Amniotic epithelial cell (primary cell): ENCODE data around the gene CSAG2.
"Not testable (repeated sequence)": the region's sequence is repeated elsewhere in the genome, so short reads cannot be mapped to it uniquely, and the experiment has no call there.

Experiments used
- DNase-seq: peaks from one replicate; pipeline ENCODE4 v3.0.0-alpha.2; 2010; ENCODE audit warnings: low read depth

The CSAG2 gene, protein sequence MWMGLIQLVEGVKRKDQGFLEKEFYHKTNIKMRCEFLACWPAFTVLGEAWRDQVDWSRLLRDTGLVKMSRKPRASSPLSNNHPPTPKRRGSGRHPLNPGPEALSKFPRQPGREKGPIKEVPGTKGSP

DNA sequence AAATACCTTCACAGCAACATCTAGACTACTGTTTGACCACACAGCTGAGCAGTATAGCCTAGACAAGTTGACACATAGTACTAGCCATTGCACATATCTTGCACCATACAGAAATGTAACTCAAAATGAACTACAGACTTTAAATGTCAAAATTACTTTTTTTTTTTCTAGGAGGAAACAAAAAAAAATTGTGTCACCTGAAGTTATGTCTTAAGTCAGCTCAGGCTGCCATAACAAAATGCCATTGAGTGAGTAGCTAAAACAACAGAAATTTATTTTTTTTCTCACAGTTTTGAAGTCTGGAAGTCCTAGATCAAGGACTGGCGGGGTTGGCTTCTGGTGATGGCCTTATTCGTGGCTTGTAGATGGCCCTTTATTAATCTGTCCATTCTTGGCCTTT lies at the start of gene CSAG2:
Gene CSAG2 (minus strand): TSS at position 101 of the 400 bp plus-strand sequence. CDS start 161 bp downstream, outside the sequence.
- DNase-seq: not testable (repeated sequence)

DNA sequence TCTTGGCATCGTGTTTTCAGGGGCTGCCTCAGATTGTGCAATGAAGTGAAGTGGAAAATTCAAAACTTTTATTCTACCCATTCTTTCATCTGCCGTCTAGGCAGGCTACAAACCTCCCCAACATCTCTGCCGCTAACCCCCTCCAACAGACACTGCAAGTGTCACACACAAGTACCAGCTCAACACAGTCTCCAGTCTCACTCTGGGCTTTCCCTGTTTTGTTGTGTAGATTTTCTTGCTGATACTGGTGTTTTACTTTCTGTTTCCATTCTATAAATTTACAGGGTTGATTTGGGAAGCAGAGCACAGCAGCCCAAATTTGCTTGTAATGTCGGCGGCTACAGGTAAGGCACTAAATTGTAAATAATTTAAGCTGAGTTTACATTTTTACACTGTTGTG lies 45.8 kb upstream of the CSAG2 start:
- DNase-seq: not testable (repeated sequence)

DNA sequence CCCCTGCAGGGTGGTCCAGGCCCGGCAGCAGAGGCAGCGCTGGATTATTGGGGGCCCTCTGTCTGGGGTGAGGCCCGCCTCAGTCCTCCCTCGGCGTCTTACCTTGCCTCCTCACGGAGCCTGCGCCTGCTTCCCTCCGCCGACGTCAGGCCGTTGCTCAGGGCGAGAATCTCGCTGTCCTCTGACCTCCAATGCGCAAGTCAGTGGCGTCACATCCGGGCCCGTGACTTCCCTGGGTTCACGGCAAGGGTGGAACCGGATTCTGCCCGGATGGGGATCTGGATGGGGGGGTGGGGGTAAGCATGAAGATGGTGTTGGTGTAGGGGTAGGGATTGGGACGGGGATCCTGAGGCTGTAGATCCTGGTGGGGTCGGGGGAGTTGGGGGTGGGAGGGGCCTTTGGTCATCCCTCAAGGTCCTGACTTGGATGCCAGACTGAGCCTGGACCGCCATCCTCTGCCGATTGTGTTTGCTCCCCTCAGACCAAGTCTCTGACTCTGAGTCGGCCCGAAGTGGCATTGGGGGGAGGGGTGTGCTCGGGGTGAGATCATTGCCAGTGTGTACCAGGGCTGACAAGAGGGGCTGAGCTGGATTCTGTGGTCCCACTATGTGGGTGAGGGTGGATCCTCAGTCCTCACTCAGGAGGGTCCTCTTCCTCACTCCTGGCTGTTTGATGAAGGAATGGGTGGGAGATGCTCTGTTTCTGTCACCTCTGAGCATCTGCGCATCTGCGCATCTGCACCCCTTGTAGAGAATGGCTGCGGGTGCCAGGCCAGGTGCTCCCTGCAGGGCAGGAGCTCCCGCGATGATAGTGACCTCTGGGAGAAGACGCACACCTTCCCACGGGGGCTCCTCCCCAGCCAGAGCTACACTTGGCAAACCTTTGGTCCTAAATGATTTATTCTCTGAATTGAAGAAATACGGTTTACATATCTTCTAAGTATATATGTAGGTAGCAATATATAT lies 44.9 kb upstream of the CSAG2 start, which contains the start of gene MAGEA2:
Gene MAGEA2 (minus strand): TSS at position 157 of the 965 bp plus-strand sequence. CDS start 2,479 bp downstream, outside the sequence.
- DNase-seq: not testable (repeated sequence)

DNA sequence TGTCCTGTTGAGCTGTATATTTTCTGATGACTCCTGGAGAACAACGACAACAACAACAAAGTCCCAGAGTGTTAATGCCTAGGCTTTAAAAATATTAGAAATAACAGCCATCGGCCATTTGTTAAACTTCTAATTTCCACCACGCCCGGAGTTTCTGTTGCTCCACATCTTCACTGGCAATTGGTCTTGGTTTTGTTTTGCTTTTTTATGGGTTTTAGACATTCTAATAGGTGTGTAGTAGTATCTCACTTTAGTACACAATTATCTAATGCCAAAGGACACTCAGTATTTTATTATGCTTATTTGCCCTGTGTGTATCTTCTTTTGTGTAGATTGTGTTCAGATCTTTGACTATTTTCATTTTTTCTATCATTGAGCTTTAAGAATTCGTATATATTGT lies 29.5 kb upstream of the CSAG2 start:
- no peak for DNase-seq

DNA sequence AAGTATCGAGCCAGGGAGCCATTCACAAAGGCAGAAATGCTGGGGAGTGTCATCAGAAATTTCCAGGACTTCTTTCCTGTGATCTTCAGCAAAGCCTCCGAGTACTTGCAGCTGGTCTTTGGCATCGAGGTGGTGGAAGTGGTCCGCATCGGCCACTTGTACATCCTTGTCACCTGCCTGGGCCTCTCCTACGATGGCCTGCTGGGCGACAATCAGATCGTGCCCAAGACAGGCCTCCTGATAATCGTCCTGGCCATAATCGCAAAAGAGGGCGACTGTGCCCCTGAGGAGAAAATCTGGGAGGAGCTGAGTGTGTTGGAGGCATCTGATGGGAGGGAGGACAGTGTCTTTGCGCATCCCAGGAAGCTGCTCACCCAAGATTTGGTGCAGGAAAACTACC lies 27.5 kb upstream of the CSAG2 start:
- DNase-seq: not testable (repeated sequence)

DNA sequence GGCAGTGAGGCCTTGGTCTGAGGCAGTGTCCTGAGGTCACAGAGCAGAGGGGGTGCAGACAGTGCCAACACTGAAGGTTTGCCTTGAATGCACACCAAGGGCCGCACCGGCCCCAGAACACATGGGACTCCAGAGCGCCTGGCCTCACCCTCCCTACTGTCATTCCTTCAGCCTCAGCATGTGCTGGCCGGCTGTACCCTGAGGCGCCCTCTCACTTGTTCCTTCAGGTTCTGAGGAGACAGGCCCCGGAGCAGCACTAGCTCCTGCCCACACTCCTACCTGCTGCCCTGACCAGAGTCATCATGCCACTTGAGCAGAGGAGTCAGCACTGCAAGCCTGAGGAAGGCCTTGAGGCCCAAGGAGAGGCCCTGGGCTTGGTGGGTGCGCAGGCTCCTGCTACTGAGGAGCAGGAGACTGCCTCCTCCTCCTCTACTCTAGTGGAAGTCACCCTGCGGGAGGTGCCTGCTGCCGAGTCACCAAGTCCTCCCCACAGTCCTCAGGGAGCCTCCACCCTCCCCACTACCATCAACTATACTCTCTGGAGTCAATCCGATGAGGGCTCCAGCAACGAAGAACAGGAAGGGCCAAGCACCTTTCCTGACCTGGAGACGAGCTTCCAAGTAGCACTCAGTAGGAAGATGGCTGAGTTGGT lies 26.9 kb upstream of the CSAG2 start:
- DNase-seq: no peak

DNA sequence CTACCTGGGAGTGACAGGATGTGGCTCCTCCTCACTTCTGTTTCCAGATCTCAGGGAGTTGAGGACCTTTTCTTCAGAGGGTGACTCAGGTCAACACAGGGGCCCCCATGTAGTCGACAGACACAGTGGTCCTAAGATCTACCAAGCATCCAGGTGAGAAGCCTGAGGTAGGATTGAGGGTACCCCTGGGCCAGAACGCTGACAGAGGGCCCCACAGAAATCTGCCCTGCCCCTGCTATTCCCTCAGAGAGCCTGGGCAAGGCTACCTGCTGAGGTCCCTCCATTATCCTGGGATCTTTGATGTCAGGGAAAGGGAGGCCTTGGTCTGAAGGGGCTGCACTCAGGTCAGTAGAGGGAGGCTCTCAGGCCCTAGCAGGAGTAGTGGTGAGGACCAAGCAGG lies 26.0 kb upstream of the CSAG2 start:
- no peak for DNase-seq

DNA sequence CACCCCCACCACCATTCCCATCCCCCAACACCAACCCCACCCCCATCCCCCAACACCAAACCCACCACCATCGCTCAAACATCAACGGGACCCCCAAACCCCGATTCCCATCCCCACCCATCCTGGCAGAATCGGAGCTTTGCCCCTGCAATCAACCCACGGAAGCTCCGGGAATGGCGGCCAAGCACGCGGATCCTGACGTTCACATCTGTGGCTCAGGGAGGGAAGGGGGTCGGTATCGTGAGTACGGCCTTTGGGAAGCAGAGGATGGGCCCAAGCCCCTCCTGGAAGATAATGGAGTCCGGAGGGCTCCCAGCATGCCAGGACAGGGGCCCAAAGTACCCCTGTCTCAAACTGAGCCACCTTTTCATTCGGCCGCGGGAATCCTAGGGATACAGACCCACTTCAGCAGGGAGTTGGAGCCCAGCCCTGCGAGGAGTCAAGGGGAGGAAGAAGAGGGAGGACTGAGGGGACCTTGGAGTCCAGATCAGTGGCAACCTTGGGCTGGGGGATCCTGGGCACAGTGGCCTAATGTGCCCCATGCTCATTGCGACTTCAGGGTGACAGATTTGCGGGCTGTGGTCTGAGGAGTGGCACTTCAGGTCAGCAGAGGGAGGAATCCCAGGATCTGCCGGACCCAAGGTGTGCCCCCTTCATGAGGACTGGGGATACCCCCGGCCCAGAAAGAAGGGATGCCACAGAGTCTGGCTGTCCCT lies 25.2 kb upstream of the CSAG2 start:
- DNase-seq: not testable (repeated sequence)

DNA sequence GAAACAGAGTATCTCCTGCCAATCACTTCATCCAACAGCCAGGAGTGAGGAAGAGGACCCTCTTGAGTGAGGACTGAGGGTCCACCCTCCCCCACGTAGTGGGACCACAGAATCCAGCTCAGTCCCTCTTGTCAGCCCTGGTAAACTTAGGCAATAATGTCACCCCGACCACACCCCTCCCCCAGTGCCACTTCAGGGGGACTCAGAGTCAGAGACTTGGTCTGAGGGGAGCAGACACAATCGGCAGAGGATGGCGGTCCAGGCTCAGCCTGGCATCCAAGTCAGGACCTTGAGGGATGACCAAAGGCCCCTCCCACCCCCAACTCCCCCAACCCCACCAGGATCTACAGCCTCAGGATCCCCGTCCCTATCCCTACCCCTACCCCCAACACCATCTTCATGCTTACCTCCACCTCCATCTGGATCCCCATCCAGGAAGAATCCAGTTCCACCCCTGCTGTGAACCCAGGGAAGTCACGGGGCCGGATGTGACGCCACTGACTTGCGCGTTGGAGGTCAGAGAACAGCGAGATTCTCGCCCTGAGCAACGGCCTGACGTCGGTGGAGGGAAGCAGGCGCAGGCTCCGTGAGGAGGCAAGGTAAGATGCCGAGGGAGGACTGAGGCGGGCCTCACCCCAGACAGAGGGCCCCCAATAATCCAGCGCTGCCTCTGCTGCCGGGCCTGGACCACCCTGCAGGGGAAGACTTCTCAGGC lies 24.3 kb upstream of the CSAG2 start, which contains the start of the genes CSAG1 and MAGEA12:
Gene CSAG1 (minus strand): TSS at position 461 of the 715 bp plus-strand sequence. CDS start 1,261 bp downstream, outside the sequence.
Gene MAGEA12 (plus strand): TSS at position 497 of the 715 bp plus-strand sequence. CDS start 2,405 bp downstream, outside the sequence.
- DNase-seq: no peak

DNA sequence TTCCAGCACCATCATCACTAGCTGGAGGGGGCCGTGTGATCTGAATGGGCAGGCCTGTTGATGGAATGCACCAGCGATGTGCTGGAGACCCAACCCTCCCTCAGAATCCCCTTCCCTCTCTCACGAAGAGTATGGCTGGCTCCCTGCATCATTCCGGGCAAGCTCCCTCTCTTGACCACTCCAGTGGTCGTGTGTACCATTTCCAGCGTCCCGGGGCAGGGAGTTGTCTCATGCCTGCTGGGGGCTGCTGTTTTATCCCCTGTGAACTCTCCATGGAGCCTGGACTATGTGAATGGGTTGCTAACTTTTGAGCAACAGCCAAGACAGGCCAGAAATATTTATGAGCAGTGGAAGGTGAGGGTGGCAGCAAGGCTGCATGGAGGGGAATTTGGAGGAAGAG lies 16.3 kb upstream of the CSAG2 start:
- no peak for DNase-seq

DNA sequence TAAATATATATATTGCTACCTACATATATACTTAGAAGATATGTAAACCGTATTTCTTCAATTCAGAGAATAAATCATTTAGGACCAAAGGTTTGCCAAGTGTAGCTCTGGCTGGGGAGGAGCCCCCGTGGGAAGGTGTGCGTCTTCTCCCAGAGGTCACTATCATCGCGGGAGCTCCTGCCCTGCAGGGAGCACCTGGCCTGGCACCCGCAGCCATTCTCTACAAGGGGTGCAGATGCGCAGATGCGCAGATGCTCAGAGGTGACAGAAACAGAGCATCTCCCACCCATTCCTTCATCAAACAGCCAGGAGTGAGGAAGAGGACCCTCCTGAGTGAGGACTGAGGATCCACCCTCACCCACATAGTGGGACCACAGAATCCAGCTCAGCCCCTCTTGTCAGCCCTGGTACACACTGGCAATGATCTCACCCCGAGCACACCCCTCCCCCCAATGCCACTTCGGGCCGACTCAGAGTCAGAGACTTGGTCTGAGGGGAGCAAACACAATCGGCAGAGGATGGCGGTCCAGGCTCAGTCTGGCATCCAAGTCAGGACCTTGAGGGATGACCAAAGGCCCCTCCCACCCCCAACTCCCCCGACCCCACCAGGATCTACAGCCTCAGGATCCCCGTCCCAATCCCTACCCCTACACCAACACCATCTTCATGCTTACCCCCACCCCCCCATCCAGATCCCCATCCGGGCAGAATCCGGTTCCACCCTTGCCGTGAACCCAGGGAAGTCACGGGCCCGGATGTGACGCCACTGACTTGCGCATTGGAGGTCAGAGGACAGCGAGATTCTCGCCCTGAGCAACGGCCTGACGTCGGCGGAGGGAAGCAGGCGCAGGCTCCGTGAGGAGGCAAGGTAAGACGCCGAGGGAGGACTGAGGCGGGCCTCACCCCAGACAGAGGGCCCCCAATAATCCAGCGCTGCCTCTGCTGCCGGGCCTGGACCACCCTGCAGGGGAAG lies 5.0 kb upstream of the CSAG2 start, which contains the start of gene MAGEA2B:
Gene MAGEA2B (plus strand): TSS at position 814 of the 973 bp plus-strand sequence. CDS start 2,479 bp downstream, outside the sequence.
- DNase-seq: not testable (repeated sequence)

DNA sequence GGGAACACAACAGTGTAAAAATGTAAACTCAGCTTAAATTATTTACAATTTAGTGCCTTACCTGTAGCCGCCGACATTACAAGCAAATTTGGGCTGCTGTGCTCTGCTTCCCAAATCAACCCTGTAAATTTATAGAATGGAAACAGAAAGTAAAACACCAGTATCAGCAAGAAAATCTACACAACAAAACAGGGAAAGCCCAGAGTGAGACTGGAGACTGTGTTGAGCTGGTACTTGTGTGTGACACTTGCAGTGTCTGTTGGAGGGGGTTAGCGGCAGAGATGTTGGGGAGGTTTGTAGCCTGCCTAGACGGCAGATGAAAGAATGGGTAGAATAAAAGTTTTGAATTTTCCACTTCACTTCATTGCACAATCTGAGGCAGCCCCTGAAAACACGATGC lies 4.1 kb upstream of the CSAG2 start:
- not testable (repeated sequence) for DNase-seq

DNA sequence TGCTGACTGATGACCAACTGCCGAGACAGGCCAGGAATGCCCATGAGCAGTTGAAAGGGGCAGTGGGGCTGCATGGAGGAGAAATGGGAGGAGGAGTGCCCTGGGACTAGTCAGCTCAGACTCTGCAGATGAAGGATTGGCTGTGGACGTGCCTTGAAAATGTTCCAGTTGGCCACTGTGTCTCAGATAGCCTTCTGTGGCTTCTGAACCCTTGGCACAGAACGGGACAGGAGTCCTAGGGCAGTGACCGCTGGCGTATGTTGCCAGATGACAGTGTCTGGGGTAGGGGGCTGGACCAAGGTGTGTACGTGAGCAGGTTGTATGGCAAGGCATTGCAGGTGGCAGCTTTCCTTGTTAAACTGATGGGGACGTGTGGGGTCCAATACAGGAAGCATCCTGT lies 2.6 kb downstream of the CSAG2 start:
- DNase-seq: not testable (repeated sequence)

DNA sequence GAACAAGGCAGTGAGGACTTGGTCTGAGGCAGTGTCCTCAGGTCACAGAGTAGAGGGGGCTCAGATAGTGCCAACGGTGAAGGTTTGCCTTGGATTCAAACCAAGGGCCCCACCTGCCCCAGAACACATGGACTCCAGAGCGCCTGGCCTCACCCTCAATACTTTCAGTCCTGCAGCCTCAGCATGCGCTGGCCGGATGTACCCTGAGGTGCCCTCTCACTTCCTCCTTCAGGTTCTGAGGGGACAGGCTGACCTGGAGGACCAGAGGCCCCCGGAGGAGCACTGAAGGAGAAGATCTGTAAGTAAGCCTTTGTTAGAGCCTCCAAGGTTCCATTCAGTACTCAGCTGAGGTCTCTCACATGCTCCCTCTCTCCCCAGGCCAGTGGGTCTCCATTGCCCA lies 8.7 kb downstream of the CSAG2 start:
- not testable (repeated sequence) for DNase-seq

DNA sequence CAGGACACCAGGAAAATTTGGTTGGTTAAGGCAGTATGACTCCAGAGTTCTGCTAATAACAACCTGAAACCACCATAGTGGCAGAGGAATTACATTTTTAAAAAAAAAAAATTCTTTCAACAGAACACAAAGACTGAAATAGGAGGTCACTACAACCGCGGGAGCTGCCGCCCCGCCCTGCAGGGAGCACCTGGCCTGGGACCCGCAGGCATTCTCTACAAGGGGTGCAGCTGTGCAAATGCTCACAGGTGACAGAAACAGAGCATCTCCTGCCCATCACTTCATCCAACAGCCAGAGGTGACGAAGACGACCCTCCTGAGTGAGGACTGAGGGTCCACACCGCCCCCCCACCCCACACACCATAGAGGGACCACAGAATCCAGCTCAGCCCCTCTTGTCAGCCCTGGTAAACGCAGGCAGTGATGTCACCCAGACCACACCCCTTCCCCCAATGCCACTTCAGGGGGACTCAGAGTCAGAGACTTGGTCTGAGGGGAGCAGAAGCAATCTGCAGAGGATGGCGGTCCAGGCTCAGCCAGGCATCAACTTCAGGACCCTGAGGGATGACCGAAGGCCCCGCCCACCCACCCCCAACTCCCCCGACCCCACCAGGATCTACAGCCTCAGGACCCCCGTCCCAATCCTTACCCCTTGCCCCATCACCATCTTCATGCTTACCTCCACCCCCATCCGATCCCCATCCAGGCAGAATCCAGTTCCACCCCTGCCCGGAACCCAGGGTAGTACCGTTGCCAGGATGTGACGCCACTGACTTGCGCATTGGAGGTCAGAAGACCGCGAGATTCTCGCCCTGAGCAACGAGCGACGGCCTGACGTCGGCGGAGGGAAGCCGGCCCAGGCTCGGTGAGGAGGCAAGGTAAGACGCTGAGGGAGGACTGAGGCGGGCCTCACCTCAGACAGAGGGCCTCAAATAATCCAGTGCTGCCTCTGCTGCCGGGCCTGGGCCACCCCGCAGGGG lies 10.8 kb downstream of the CSAG2 start, which contains the start of gene MAGEA3:
Gene MAGEA3 (plus strand): TSS at position 843 of the 980 bp plus-strand sequence. CDS start 2,039 bp downstream, outside the sequence.
- not testable (repeated sequence) for DNase-seq

DNA sequence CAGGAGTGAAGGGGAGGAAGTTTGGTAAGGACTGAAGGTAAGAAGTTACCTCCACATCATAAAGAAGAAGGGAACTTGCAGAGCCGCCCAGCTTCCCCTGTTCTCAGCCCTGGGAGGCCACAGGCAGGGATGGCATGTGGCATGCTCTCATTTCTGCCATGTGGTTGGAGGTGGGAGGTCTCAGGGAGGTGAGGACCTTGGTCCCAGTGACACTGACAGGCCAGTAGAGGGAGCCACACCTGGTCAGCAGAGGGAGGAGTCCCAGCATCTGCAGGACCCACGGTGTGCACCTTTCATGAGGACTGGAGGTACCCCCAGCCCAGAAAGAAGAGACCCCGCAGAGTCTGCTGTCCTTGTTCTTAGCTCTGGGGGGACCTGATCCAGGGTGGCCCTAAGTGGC lies 28.1 kb downstream of the CSAG2 start:
- not testable (repeated sequence) for DNase-seq

DNA sequence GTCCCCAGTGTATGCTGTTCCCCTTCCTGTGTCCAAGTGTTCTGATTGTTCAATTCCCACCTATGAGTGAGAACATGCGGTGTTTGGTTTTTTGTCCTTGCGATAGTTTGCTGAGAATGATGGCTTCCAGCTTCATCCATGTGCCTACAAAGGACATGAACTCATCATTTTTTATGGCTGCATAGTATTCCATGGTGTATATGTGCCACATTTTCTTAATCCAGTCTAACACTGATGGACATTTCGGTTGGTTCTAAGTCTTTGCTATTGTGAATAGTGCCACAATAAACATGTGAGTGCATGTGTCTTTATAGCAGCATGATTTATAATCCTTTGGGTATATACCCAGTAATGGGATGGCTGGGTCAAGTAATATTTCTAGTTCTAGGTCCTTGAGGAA lies 34.4 kb downstream of the CSAG2 start:
- DNase-seq: not testable (repeated sequence)

DNA sequence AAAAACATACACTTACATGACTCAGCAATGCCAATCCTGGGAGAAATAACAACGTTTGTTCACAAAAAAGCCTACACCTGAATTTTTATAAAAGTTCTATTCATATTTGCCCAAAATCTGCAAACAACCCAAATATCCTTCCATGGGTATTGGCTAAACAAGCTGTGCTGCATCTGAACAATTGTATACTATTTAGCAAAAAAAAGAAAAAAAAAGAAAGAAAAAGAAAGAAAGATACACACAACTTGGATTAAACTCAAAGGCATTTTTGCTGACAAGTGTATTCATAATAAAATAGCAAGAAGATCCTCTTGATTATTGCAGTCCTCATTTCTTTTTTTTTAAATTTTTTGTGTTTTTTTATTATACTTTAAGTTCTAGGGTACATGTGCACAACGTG lies 34.9 kb downstream of the CSAG2 start:
- DNase-seq: no peak
